ENCODE results near the gene AHDC1. TPM values are rescaled to one million over a fixed set of nuclear protein-coding genes. Genes with fewer than 3 reads are reported as not detected.
"Not testable (repeated sequence)": the region's sequence is repeated elsewhere in the genome, so short reads cannot be mapped to it uniquely, and the experiment has no call there.

AHDC1 gene
- total RNA-seq, 4 donors from 2014 or later, result 37.7 to 63.0 (median 52.5) TPM

GRCh38 chr1:27503033-27503432, 100.9 kb downstream of the AHDC1 start:
- H3K4me3 ChIP-seq (ENCODE audit: low read depth, poor library complexity, severe bottlenecking), result no peak overlapping the region
- DNase-seq (ENCODE audit: low spot score in 2 of 2), result no peak
- intact Hi-C loops (cut with DNase I; ENCODE audit: low total_unique reads), result no loop called here
- WGBS, 2 donors, result 76 to 85% methylated on average over 2 of the region's 2 CpGs
- no peak for TF ChIP-seq CTCF (IDR thresholded peaks at IDR 0.05)
- no peak for TF ChIP-seq POLR2A (IDR thresholded peaks at IDR 0.05)

- WGBS, 2 donors, result 92 to 98% methylated on average over 2 of the region's 2 CpGs
- H3K4me3 ChIP-seq (ENCODE audit: low read depth, poor library complexity, severe bottlenecking); intact Hi-C loops (cut with DNase I; ENCODE audit: low total_unique reads); DNase-seq (ENCODE audit: low spot score in 2 of 2): not testable (repeated sequence)
Observed at GRCh38 chr1:27501159-27501558, 102.8 kb downstream of the AHDC1 start.

GRCh38 chr1:27499142-27499541, 104.8 kb downstream of the AHDC1 start:
- intact Hi-C loops (cut with DNase I; ENCODE audit: low total_unique reads), result no loop called here
- no peak overlapping the region for H3K4me3 ChIP-seq (ENCODE audit: low read depth, poor library complexity, severe bottlenecking)
- no peak for DNase-seq (ENCODE audit: low spot score in 2 of 2)
- TF ChIP-seq POLR2A (IDR thresholded peaks at IDR 0.05) (no peak), CTCF (IDR thresholded peaks at IDR 0.05) (no peak)
- WGBS, 2 donors, result 98% methylated on average over 2 of the region's 2 CpGs

- intact Hi-C loops (cut with DNase I; ENCODE audit: low total_unique reads), result no loop called here
- DNase-seq (ENCODE audit: low spot score in 2 of 2), result peak in 1 of 2 donors; percentile 74
- 30 to 34% methylated on average over 8 of the region's 8 CpGs for WGBS, 2 donors
- no peak overlapping the region for H3K4me3 ChIP-seq (ENCODE audit: low read depth, poor library complexity, severe bottlenecking)
- TF ChIP-seq POLR2A (IDR thresholded peaks at IDR 0.05) (no peak), CTCF (IDR thresholded peaks at IDR 0.05) (no peak)
Observed at GRCh38 chr1:27496604-27497155, 107.3 kb downstream of the AHDC1 start.

- intact Hi-C loops (cut with DNase I; ENCODE audit: low total_unique reads), result no loop called here
- H3K4me3 ChIP-seq (ENCODE audit: low read depth, poor library complexity, severe bottlenecking), result no peak overlapping the region
- TF ChIP-seq CTCF (IDR thresholded peaks at IDR 0.05) (no peak), POLR2A (IDR thresholded peaks at IDR 0.05) (no peak)
- 83 to 89% methylated on average over 3 of the region's 3 CpGs for WGBS, 2 donors
- no peak for DNase-seq (ENCODE audit: low spot score in 2 of 2)
Observed at GRCh38 chr1:27492796-27493195, 111.1 kb downstream of the AHDC1 start.

- 13 to 20% methylated on average over 9 of the region's 9 CpGs for WGBS, 2 donors
- intact Hi-C loops (cut with DNase I; ENCODE audit: low total_unique reads), result no loop called here
- TF ChIP-seq POLR2A (IDR thresholded peaks at IDR 0.05) (no peak), CTCF (IDR thresholded peaks at IDR 0.05) (no peak)
- peak; percentile 61 to 88 for DNase-seq (ENCODE audit: low spot score in 2 of 2)
- H3K4me3 ChIP-seq (ENCODE audit: low read depth, poor library complexity, severe bottlenecking), result no peak overlapping the region
Observed at GRCh38 chr1:27491748-27492700, 111.9 kb downstream of the AHDC1 start.
